ENCODE measurements around the gene CADM4.
A peak's percentile ranks its signal among the peaks of the same experiment; 100 is the strongest.
"Not testable (repeated sequence)": the region's sequence is repeated elsewhere in the genome, so short reads cannot be mapped to it uniquely, and the experiment has no call there.

CADM4 gene, protein sequence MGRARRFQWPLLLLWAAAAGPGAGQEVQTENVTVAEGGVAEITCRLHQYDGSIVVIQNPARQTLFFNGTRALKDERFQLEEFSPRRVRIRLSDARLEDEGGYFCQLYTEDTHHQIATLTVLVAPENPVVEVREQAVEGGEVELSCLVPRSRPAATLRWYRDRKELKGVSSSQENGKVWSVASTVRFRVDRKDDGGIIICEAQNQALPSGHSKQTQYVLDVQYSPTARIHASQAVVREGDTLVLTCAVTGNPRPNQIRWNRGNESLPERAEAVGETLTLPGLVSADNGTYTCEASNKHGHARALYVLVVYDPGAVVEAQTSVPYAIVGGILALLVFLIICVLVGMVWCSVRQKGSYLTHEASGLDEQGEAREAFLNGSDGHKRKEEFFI

DNA sequence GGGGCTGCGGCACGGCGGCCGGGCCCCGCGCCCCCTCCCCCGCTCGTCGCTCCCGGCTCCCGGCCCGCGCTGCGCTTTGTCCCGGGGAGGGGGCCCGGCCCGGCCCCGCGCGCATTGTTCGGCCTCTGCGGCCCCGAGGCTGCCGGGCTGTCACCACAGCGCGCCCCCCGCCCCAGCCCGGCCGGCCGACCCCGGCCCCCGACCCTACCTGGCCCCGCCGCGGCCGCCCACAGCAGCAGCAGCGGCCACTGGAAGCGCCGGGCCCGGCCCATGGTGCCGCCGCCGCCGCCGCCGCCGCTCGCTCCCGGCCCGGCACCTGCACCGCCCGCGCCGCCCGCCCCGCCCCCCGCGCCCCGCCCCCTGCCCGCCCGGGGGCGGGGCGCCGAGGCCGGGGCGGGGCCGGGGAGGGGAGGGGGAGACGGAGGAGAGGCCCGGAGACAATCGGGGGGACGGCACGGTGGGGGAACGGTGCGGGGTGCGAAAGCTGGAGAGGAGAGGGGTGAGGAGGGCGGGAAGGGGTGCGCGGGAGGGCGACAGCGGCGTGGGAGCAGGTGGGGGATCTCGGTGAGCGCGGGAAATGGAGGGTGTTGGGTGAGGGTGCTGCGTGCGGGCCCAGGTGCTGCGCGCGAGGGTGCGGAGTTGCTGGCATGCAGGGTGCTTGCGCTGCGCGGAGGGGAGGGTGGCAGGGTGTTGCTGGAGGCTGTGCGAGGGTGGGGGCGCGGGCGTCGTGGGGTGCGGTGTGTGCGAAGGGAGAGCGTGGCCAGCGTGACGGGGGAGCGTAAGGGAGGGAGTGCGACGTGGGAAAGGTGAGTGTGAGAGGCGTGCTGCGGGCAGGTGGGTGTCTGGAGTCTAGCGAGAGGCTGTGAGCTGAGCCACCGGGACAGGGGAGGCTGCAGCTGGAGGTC is at the start of gene CADM4:
CADM4 (minus strand) TSS at position 332 of the 905 bp plus-strand sequence; CDS start at position 272, 60 bp downstream.
- peak within 1 kb of the TSS; percentile 26 for H3K27ac Mint-ChIP-seq
- H3K36me3 Mint-ChIP-seq (ENCODE audit: low read depth): no peaks in the 10 kb centered on the region
- no peaks in the 10 kb centered on the region for H3K9me3 Mint-ChIP-seq
- peak within 1 kb of the TSS; percentile 63 for H3K4me3 Mint-ChIP-seq
- peaks cover 48% of the 10 kb centered on the region for H3K27me3 Mint-ChIP-seq
- H3K4me1 Mint-ChIP-seq (ENCODE audit: low read depth): peaks cover 15% of the 10 kb centered on the region
- peak; percentile 69 for DNase-seq

DNA sequence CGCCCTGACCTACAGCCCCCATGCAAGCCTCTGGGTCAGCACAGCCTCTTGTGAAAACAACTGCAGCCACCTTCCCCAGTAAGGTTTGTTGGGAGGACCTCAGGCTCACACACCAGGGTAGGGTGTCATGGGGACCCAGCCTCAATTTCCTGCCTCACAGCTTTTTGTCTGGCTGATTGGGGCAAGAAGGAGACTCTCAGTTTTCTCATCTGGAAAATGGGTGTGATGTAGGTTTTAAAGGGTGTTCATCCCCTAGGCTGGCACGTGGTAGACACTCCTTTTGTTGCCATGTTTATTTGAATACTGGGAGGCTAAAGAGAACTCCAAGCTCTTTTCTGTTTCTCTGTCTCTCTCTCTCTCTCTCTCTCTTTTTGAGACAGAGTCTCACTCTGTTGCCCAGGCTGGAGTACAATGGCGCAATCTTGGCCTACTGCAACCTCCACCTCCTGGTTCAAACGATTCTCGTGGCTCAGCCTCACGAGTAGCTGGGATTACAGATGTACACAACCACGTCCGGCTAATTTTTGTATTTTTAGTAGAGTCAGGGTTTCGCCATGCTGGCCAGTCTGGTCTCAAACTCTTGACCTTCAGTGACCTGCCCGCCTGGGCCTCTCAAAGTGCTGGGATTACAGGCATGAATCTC is 48.5 kb upstream of the CADM4 start:
- peaks cover 19% of the 10 kb centered on the region for H3K9me3 Mint-ChIP-seq
- H3K4me3 Mint-ChIP-seq: no peak overlapping the region

DNA sequence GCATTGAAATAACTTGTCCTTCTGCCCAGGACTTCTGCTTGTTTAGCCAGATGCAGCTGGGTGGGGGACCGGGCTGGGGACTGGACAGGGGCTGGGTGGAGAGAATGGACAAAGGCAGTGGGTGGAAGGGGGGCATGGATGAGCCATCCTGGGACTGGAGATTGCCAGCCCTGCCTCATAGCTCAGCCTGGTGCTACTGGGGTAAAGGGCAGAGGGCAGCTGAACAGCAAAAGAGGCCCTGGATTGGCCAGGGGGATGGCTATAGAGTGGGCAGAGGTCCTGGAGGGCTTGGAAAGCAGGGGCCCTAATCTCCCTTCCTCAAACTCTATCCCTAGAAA is 48.0 kb upstream of the CADM4 start:
- Mint-ChIP-seq H3K4me3 (no peak overlapping the region), H3K36me3 (ENCODE audit: low read depth) (no peaks in the 10 kb centered on the region), H3K9me3 (peaks cover 17% of the 10 kb centered on the region), H3K27ac (no peak overlapping the region), H3K4me1 (ENCODE audit: low read depth) (peaks cover 4% of the 10 kb centered on the region), H3K27me3 (no peaks in the 10 kb centered on the region)
- no peak for DNase-seq

More for the DNA sequence above, 48.5 kb upstream of the CADM4 start:
- Mint-ChIP-seq H3K27me3 (no peaks in the 10 kb centered on the region), H3K36me3 (ENCODE audit: low read depth) (no peaks in the 10 kb centered on the region), H3K4me1 (ENCODE audit: low read depth) (peaks cover 4% of the 10 kb centered on the region), H3K27ac (no peak overlapping the region)
- no peak for DNase-seq

DNA sequence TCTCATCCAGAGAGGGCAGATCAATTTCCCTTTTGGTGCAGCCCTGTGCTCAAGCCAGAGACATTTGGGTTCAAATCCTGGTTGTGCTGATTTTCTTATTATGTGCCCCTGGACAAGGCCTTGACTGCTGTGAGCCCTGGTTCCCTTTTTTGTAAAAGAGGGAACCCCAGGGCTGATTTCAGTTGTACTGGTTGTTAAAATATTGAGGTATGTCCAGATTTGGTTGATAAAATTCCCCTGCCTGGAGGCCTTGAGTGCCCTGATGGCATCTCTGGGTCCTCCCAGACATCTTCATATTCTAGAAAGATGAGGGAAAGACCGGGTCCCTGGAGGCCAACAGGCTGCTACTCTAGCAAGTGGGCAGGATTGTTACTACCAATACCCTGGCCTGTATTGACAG is 44.7 kb upstream of the CADM4 start:
- Mint-ChIP-seq H3K4me3 (no peak overlapping the region), H3K4me1 (ENCODE audit: low read depth) (peaks cover 4% of the 10 kb centered on the region), H3K36me3 (ENCODE audit: low read depth) (no peaks in the 10 kb centered on the region), H3K27me3 (no peaks in the 10 kb centered on the region), H3K27ac (no peak overlapping the region), H3K9me3 (no peaks in the 10 kb centered on the region)
- DNase-seq: no peak

DNA sequence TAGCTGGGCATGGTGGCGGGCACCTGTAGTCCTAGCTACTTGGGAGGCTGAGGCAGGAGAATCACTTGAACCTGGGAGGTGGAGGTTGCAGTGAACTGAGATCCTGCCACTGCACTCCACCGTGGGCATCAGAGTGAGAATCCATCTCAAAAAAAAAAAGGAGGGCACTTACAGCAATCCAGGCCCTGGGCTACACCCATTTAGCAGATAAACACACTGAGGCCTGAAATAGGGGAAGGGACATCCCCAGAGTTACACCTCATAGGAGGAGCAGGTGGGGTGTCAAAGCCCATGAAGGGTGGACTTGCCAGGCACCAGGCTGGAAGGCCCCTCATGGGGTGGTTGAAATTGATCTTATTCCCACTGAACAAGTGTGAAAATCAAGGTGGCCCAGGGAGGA is 44.3 kb upstream of the CADM4 start:
- Mint-ChIP-seq H3K4me1 (ENCODE audit: low read depth) (peaks cover 4% of the 10 kb centered on the region), H3K27ac (no peak overlapping the region)
- no peak for DNase-seq

DNA sequence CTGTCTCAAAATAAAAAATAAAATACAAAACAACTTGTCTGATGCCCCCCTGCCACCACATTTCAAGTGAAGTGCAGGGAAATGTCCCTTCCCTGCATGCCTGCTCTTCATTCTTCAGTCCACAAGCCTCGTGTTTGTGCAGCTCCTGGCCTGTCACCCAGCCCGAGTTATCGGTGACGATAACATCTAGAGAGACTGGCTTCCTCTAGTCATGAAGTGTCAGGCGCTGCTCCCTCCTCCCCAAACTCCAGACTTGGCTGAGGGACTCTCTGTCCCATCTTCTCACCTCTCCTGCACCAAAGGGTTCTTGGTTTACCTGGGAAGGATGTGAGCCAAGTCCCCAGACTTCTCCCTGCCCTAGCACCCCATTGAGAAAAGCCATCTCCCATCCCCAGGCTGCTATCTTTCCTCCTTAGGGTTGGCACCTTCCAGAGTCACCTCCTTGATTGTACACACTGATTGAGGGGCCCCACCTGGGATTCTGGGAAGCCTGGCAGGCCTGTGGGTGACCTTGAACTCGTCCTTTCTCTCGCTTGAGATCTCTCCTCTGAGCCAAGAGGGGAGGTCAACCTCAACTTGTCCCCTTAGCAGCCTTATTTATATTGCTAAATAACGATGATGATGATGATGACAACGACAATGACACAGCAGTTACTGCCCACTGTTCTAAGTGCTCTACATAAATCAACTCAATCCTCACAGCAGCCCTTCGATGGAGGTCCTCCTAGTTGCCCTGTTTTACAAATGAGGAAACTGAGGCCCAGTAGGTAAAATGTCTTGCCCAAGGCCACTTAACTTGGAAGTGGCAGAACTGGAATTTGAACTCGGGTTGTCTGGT is 43.4 kb upstream of the CADM4 start:
- no peaks in the 10 kb centered on the region for H3K9me3 Mint-ChIP-seq
- no peaks in the 10 kb centered on the region for H3K27me3 Mint-ChIP-seq
- no peak for DNase-seq
- no peak overlapping the region for H3K4me3 Mint-ChIP-seq
- H3K4me1 Mint-ChIP-seq (ENCODE audit: low read depth): peaks cover 4% of the 10 kb centered on the region
- no peaks in the 10 kb centered on the region for H3K36me3 Mint-ChIP-seq (ENCODE audit: low read depth)
- H3K27ac Mint-ChIP-seq: no peak overlapping the region

More for the DNA sequence above, 44.3 kb upstream of the CADM4 start:
- Mint-ChIP-seq H3K4me3 (no peak overlapping the region), H3K27me3 (no peaks in the 10 kb centered on the region), H3K36me3 (ENCODE audit: low read depth) (no peaks in the 10 kb centered on the region), H3K9me3 (no peaks in the 10 kb centered on the region)

DNA sequence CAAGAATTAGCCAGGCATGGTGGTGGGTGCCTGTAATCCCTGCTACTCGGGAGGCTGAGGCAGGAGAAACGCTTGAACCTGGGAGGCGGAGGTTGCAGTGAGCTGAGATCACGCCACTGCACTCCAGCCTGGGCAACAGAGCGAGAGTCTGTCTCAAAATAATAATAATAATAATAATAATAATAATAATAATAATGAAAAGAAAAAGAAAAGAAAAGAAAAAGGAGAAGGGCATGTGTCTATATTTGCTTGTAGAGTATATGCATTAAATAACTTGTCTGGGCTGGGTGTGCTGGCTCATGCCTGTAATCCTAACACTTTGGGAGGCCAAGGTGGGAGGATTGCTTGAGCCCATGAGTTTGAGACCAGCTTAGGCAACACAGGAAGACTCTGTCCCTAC is 42.6 kb upstream of the CADM4 start:
- H3K4me1 Mint-ChIP-seq (ENCODE audit: low read depth); H3K4me3 Mint-ChIP-seq; H3K9me3 Mint-ChIP-seq; DNase-seq; H3K36me3 Mint-ChIP-seq (ENCODE audit: low read depth); H3K27me3 Mint-ChIP-seq; H3K27ac Mint-ChIP-seq: not testable (repeated sequence)

DNA sequence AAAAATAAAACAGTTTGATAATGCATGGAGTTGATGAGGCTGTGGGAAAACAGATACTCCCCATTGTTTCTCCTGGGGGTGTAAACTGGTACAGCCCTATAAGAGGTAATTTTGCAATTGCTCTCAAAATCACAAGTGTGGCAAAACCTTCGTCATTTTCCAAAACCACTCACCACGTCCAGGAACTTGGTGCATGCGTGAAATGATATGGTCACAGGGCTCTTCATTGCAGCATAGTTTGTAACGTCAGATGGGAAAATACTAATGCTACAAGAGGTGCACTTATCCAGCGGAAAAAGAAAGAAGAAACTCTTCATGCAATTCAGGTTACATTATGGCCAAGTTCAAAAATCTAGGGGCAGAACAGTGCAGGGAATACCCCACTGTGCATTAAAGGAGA is 42.2 kb upstream of the CADM4 start:
- H3K36me3 Mint-ChIP-seq (ENCODE audit: low read depth): no peaks in the 10 kb centered on the region
- no peak for DNase-seq
- H3K9me3 Mint-ChIP-seq: no peaks in the 10 kb centered on the region
- H3K4me3 Mint-ChIP-seq: no peak overlapping the region
- no peaks in the 10 kb centered on the region for H3K27me3 Mint-ChIP-seq
- H3K4me1 Mint-ChIP-seq (ENCODE audit: low read depth): peaks cover 1% of the 10 kb centered on the region
- H3K27ac Mint-ChIP-seq: no peak overlapping the region

DNA sequence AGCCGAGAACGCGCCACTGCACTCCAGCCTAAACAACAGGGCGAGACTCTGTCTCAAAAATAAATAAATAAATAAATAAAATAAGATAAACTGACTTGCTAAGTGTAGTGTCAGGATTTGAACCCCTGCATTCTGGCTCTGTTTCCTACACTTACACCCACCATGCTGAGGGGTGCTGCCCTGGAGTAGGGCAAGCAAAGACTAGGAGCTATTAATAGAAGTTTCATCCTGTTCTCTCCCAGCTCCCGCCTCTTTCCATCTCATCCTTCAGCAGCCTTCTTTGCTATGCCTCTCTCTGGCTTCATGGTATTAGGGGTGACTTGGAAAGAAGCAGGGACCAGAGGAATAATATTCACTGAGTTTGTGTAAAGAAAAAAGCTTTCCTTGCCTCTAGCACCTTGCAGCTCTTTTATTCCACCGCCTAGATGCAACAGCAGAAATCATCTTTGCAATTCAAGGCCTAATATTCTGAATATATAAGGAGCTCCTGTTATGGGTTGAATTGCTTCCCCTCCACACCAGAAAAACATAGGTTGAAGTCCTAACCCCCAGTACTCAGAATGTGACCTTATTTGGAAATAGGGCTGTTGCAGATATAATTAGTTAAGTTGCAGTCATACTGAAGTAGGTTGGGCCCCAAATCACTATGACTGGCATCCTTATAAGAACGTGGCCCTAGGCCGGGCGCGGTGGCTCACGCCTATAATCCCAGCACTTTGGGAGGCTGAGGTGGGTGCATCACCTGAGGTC is 39.0 kb upstream of the CADM4 start:
- no peaks in the 10 kb centered on the region for H3K27me3 Mint-ChIP-seq
- no peaks in the 10 kb centered on the region for H3K9me3 Mint-ChIP-seq
- H3K4me1 Mint-ChIP-seq (ENCODE audit: low read depth): peaks cover 13% of the 10 kb centered on the region
- no peak overlapping the region for H3K27ac Mint-ChIP-seq
- H3K4me3 Mint-ChIP-seq: no peak overlapping the region
- DNase-seq: no peak
- H3K36me3 Mint-ChIP-seq (ENCODE audit: low read depth): no peaks in the 10 kb centered on the region

DNA sequence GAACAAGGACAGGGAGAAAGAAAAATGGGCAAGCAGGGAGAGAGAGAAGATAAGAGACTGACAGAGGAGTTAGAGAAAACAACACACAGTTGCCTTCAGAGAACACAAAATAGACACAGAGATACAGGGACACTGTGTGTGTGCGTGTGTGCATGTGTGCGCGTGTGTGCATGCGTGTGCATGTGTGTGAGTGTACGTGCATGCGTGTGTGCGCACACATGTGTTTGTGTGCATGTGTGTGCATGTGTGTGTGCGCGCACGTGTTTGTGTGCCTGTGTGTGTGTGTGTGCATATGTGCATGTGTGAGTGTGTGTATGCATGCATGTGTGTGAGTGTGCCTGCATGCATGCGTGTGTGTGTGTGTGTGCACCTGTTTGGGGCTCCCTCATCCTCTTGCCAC is 36.3 kb upstream of the CADM4 start:
- no peaks in the 10 kb centered on the region for H3K9me3 Mint-ChIP-seq
- H3K4me1 Mint-ChIP-seq (ENCODE audit: low read depth): peaks cover 13% of the 10 kb centered on the region
- no peaks in the 10 kb centered on the region for H3K36me3 Mint-ChIP-seq (ENCODE audit: low read depth)
- no peak overlapping the region for H3K4me3 Mint-ChIP-seq
- DNase-seq: no peak
- H3K27me3 Mint-ChIP-seq: no peaks in the 10 kb centered on the region
- peak overlapping the region; percentile 68 for H3K27ac Mint-ChIP-seq

DNA sequence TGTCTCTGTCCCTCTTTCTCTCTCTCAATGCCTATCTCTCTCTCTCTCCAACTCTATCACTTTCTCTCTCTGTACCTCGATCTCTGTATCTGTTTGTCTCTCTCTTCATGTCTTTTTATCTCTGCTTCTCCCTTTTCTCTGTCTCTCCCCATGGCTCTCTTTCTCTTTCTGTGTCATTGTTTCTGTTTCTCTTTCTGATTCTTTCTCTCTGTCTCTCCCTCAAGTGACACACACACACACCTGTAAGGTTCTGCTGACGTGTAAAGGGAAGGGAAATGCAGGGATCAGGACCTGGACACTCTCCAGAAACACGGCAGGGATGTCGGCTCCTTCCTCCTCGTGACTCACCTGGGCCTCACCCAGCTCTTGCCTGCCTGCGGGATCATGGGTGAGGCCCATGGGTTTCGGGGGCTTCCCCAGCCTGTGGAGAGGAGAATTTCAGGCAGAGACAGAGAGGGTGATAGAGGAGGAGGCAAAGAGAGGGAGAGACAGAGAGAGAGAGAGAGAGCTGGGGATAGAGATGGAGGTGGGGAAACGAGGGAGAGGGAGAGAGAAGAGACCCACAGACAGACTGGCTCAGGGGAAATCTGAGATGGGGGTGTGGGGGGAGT is 35.7 kb upstream of the CADM4 start:
- H3K27ac Mint-ChIP-seq: peak overlapping the region; percentile 68
- H3K27me3 Mint-ChIP-seq: no peaks in the 10 kb centered on the region
- H3K9me3 Mint-ChIP-seq: no peaks in the 10 kb centered on the region
- DNase-seq: peak; percentile 34
- H3K4me3 Mint-ChIP-seq: peak overlapping the region; percentile 5
- H3K36me3 Mint-ChIP-seq (ENCODE audit: low read depth): no peaks in the 10 kb centered on the region
- H3K4me1 Mint-ChIP-seq (ENCODE audit: low read depth): peaks cover 14% of the 10 kb centered on the region

DNA sequence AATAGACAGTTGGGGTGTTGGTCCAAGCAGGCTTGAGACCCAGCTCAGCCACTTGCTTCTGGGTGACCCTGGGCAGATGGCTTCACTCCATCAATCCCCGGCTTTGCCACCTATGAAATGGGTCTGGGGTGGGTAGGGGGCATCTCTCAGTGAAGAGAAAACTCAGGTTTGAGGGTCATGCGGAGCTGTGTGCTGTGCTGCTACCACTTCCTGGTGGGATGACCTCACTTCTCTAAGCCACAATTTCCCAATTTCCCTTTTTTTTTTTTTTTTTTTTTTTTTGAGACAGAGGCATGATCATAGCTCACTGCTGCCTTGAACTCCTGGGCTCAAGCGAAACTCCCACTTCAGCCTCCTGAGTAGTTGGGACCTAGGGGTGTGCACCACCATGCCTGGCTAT is 34.9 kb upstream of the CADM4 start:
- no peak overlapping the region for H3K27ac Mint-ChIP-seq
- DNase-seq: no peak

DNA sequence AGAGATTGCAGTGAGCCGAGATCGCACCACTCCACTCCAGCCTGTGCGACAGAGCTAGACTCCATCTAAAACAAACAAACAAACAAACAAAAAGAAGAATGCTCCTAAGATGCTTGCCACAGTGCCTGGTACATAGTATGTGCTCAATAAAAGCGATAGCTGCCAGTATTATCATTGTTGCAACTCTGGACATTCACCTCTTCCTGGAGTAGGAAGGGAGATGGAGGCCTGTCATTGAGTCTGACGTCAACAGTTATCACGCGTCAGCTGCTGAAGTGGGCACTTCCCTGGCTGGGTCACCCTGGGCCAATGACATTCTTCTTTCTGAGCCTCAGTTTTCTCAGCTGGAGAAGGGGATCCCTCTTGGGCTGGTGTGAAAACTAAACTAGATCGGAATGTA is 34.5 kb upstream of the CADM4 start:
- Mint-ChIP-seq H3K4me1 (ENCODE audit: low read depth) (peaks cover 25% of the 10 kb centered on the region), H3K4me3 (no peak overlapping the region), H3K9me3 (no peaks in the 10 kb centered on the region), H3K27me3 (no peaks in the 10 kb centered on the region), H3K27ac (no peak overlapping the region), H3K36me3 (ENCODE audit: low read depth) (no peaks in the 10 kb centered on the region)
- no peak for DNase-seq

More for the DNA sequence above, 34.9 kb upstream of the CADM4 start:
- no peaks in the 10 kb centered on the region for H3K27me3 Mint-ChIP-seq
- H3K9me3 Mint-ChIP-seq: no peaks in the 10 kb centered on the region
- no peaks in the 10 kb centered on the region for H3K36me3 Mint-ChIP-seq (ENCODE audit: low read depth)
- no peak overlapping the region for H3K4me3 Mint-ChIP-seq
- H3K4me1 Mint-ChIP-seq (ENCODE audit: low read depth): peaks cover 22% of the 10 kb centered on the region
